GM12878 (cell line): ENCODE results near the gene SLCO1C1. TPM values are rescaled to one million over a fixed set of nuclear protein-coding genes. Genes with fewer than 3 reads are reported as not detected.

Source experiments
- ATAC-seq: fragments of 200-7000 bp; cut with Tn5 transposase; 3 replicates; pipeline ENCODE4 v1.9.1; 2020; ENCODE audit warnings: mild to moderate bottlenecking, moderate library complexity
- BruUV-seq: library from RNA; stranded (reverse); fragments of 400-500 nt; replicated peaks from 2 replicates; lab custom pipeline; 2021; lab: Mats Ljungman, UMichigan
- CTCF ChIA-PET: fragments of 300-600 bp; sonication (Branson Sonifier 250); formaldehyde crosslinking; extraction: SDS; loops from one replicate; lab custom pipeline; 2021; ENCODE audit warnings: inconsistent platforms; lab: Yijun Ruan, JAX
- POLR2A ChIA-PET: fragments of 350-600 bp; formaldehyde crosslinking; extraction: SDS; loops from one replicate; lab custom pipeline; 2021; ENCODE audit warnings: inconsistent platforms; lab: Charles Lee
- RAD21 ChIA-PET: fragments of 300-600 bp; sonication (Branson Sonifier 250); formaldehyde crosslinking; loops from one replicate; lab custom pipeline; 2023; ENCODE audit warnings: antibody characterized with exemption; ENCODE audit not compliant: unreplicated experiment; lab: Charles Lee
- SMC1A ChIA-PET: fragments of 300-600 bp; sonication (Branson Sonifier 250); formaldehyde crosslinking; loops from one replicate; lab custom pipeline; 2023; ENCODE audit not compliant: unreplicated experiment, uncharacterized antibody; lab: Charles Lee
- DNase-seq: peaks from one replicate; pipeline ENCODE4 v3.0.0-alpha.2; 2011; ENCODE audit warnings: low read depth, low spot score
- FAIRE-seq: peaks from 3 replicates; lab custom pipeline; 2011; peaks lifted over from hg19 to GRCh38; lab: Jason Lieb, UNC
- H2AFZ ChIP-seq: 2 replicates; pipeline ENCODE4 v1.6.0; 2011; ENCODE audit warnings: low read depth, low read length, control low read depth; ENCODE audit not compliant: control insufficient read depth
- H3K27ac ChIP-seq: 2 replicates; pipeline ENCODE4 v1.5.1; 2011; ENCODE audit warnings: control low read depth; ENCODE audit not compliant: control insufficient read depth, insufficient read depth
- H3K27me3 ChIP-seq, 2 experiments: replicated peaks in 1 of 2; 2 replicates each; pipeline versions ENCODE4 v1.6.0 to v1.6.1; 2011; ENCODE audit warnings: low read length in 1 of 2; ENCODE audit not compliant: control insufficient read depth in 2 of 2, insufficient read depth in 2 of 2
- H3K36me3 ChIP-seq, 2 experiments: 2 replicates each; pipeline ENCODE4 v1.5.1; 2011; ENCODE audit warnings: low read length in 1 of 2; ENCODE audit not compliant: control insufficient read depth in 2 of 2, insufficient read depth in 2 of 2
- H3K4me1 ChIP-seq: 2 replicates; pipeline ENCODE4 v1.6.1; 2011; ENCODE audit warnings: mild to moderate bottlenecking, low read length, moderate library complexity, mixed read lengths; ENCODE audit not compliant: control insufficient read depth, insufficient read depth
- H3K4me2 ChIP-seq: 2 replicates; pipeline ENCODE4 v1.6.0; 2011; ENCODE audit warnings: control low read depth; ENCODE audit not compliant: control insufficient read depth, insufficient read depth
- H3K4me3 ChIP-seq: fragments of 200-600 bp; sonication (generic); 2 replicates; pipeline ENCODE4 v1.5.1; 2016
- H3K79me2 ChIP-seq: 2 replicates; pipeline ENCODE4 v1.6.0; 2011; ENCODE audit warnings: low read length; ENCODE audit not compliant: control insufficient read depth, insufficient read depth
- H3K9ac ChIP-seq: 2 replicates; pipeline ENCODE4 v1.8.0; 2011; ENCODE audit warnings: low read length, control low read depth, mixed read lengths; ENCODE audit not compliant: control insufficient read depth, insufficient read depth
- H3K9me3 ChIP-seq: replicated peaks from 3 replicates; pipeline ENCODE4 v1.5.1; 2011; ENCODE audit warnings: mild to moderate bottlenecking, low read length; ENCODE audit not compliant: control insufficient read depth, insufficient read depth
- H4K20me1 ChIP-seq: 2 replicates; pipeline ENCODE4 v1.6.0; 2011; ENCODE audit not compliant: control insufficient read depth, insufficient read depth
- ETV6 ChIP-seq, 2 experiments: fragments of 450-650 bp in 1 of 2; IDR thresholded peaks in 1 of 2; conservative IDR thresholded peaks in 1 of 2; 2 replicates each; pipeline ENCODE4 v1.6.1; 2014; ENCODE audit warnings: antibody characterized with exemption in 1 of 2, borderline replicate concordance in 1 of 2, low read depth in 1 of 2, mild to moderate bottlenecking in 1 of 2, moderate library complexity in 1 of 2
- WGBS: methylation state at CpG from one replicate; pipeline ENCODE4 v1.1.6; 2016; ENCODE audit warnings: low lambda C conversion rate; ENCODE audit not compliant: insufficient replicate concordance, insufficient coverage; ENCODE audit errors: missing lambda C conversion rate; 5-methylcytosine and 5-hydroxymethylcytosine counted together
- in situ Hi-C: fragments of 300-500 bp; cut with MboI; formaldehyde crosslinking; loops from 9 replicates; pipeline ENCODE4 v1.14.3; 2018; ENCODE audit warnings: mixed read lengths
- intact Hi-C: fragments of 100-400 bp; cut with micrococcal nuclease; formaldehyde crosslinking; loops from one replicate; pipeline ENCODE4 v1.14.2; 2022; ENCODE audit not compliant: unreplicated experiment
- polyA plus RNA-seq, 11 experiments: library from polyadenylated mRNA; depleted of rRNA in 4 of 11; unstranded in 6 of 11; stranded (reverse) in 5 of 11; fragments of >200 nt; fragmentation: Nextera tagmentation in 4 of 11; fragmentation: Illumina TruSeq in 1 of 11; extraction: Ambion mirVana in 4 of 11; extraction: Trizol in 1 of 11; gene quantifications; 1 replicate in 1 of 11; 2 replicates in 10 of 11; pipeline versions ENCODE4 v1.2.1 to v1.2.3, GENCODE V29; 2011 to 2016; ENCODE audit warnings: inconsistent platforms in 2 of 11, missing spikeins in 2 of 11, low read depth in 1 of 11
- total RNA-seq, 4 experiments: library from RNA; depleted of rRNA in 3 of 4; stranded (reverse); fragments of >200 nt in 3 of 4; fragmentation: Illumina TruSeq in 1 of 4; extraction: Trizol in 1 of 4; gene quantifications; 2 replicates each; pipeline versions ENCODE4 v1.2.1 to v1.2.3, GENCODE V29; 2013 to 2021
- TF ChIP-seq, protein P1 (sequence below): fragments of 450-650 bp; IDR thresholded peaks from 2 replicates; pipeline ENCODE4 v1.6.1; 2017; ENCODE audit warnings: mild to moderate bottlenecking, moderate library complexity

Gene SLCO1C1
- total and polyA plus RNA-seq, 10 of the 15 experiments (the other 5 are each of a cell fraction or from before 2014, with no cell fraction given) = 0.22 TPM; not detected in 9

DNA sequence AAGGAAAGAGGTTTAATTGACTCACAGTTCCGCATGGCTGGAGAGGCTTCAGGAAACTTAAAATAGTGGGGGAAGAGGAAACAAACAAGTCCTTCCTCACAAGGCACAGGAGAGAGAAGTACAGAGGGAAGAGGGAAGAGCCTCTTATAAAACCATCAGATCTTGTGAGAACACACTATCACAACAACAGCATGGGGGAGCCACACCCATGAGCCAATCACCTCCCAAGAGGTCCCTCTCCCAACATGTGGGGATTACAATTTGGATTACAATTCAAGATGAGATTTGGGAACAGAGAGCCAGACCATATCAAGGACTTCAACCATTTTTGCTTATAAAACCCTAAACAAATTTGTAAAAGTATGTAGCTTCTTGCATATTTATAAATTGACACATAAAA is 45.8 kb downstream of the SLCO1C1 start (continued):
- no peak for TF ChIP-seq ETV6 (conservative IDR thresholded peaks at IDR 0.05 in 1 of 2, IDR thresholded peaks at IDR 0.05 in 1 of 2; ENCODE audit: borderline replicate concordance in 1 of 2, low read depth in 1 of 2)

DNA sequence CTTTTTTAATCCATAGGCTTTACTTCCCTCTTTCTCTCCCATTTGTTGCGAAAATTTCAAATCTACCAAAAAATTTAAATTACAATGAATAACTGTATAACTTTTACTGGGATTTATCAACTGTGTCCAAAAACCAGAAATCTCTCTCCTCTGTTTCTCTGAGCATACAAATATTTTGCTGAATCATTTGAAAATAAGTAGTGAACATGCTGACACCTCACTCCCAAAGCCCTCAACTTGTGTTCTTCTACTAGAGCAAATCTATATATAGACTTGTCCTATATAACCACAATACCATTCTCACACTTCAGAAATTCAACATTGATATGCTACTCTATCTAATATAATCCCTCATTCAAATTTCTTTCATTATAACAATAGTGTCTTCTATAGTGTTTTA is 53.1 kb downstream of the SLCO1C1 start:
- ChIA-PET CTCF (no interaction called here), SMC1A (no interaction called here), RAD21 (no interaction called here), POLR2A (no interaction called here)
- H3K9me3 ChIP-seq = no peaks in the 10 kb centered on the region
- H4K20me1 ChIP-seq = no peaks in the 10 kb centered on the region
- no peak overlapping the region for H2AFZ ChIP-seq
- no peak for FAIRE-seq
- in situ Hi-C loops = no loop called here
- H3K4me3 ChIP-seq = no peak overlapping the region
- no peaks in the 10 kb centered on the region for H3K4me1 ChIP-seq
- no peaks in the 10 kb centered on the region for H3K27me3 ChIP-seq
- no TSS peak for BruUV-seq
- no peak overlapping the region for H3K27ac ChIP-seq
- no peaks in the 10 kb centered on the region for H3K36me3 ChIP-seq
- no peak for ATAC-seq
- TF ChIP-seq, protein P1, sequence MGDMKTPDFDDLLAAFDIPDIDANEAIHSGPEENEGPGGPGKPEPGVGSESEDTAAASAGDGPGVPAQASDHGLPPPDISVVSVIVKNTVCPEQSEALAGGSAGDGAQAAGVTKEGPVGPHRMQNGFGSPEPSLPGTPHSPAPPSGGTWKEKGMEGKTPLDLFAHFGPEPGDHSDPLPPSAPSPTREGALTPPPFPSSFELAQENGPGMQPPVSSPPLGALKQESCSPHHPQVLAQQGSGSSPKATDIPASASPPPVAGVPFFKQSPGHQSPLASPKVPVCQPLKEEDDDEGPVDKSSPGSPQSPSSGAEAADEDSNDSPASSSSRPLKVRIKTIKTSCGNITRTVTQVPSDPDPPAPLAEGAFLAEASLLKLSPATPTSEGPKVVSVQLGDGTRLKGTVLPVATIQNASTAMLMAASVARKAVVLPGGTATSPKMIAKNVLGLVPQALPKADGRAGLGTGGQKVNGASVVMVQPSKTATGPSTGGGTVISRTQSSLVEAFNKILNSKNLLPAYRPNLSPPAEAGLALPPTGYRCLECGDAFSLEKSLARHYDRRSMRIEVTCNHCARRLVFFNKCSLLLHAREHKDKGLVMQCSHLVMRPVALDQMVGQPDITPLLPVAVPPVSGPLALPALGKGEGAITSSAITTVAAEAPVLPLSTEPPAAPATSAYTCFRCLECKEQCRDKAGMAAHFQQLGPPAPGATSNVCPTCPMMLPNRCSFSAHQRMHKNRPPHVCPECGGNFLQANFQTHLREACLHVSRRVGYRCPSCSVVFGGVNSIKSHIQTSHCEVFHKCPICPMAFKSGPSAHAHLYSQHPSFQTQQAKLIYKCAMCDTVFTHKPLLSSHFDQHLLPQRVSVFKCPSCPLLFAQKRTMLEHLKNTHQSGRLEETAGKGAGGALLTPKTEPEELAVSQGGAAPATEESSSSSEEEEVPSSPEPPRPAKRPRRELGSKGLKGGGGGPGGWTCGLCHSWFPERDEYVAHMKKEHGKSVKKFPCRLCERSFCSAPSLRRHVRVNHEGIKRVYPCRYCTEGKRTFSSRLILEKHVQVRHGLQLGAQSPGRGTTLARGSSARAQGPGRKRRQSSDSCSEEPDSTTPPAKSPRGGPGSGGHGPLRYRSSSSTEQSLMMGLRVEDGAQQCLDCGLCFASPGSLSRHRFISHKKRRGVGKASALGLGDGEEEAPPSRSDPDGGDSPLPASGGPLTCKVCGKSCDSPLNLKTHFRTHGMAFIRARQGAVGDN = no peak
- no peak for DNase-seq
- no peaks in the 10 kb centered on the region for H3K79me2 ChIP-seq
- intact Hi-C loops = no loop called here
- 0% methylated on average over 1 of the region's 1 CpG for WGBS
- no peak overlapping the region for H3K9ac ChIP-seq
- H3K4me2 ChIP-seq = no peak overlapping the region
